ENCODE measurements around the gene PVR. TPM values are rescaled to one million over a fixed set of nuclear protein-coding genes. Genes with fewer than 3 reads are reported as not detected.

Gene PVR
- total RNA-seq, 1 donor from 2014 or later = 14.8 TPM

DNA sequence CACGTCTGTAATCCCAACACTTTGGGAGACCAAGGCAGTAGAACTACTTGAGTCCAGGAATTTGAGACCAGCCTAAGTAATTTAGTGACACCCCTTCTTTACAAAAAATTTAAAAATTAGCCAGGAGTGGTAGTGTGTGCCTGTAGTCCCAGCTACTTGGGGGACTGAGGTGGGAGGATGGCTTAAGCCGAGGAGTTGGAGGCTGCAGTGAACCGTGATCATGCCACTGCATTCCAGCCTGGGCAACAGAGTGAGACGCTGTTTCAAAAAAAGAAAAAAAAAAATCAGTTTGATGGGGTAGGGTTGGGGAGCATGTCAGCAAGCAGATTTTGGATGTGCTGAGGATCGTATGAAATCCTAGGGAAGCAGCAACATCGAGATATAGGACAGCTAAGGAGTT lies 31.8 kb downstream of the PVR start:
- DNase-seq (ENCODE audit: low spot score) = no peak
- no peaks in the 10 kb centered on the region for H3K4me1 Mint-ChIP-seq (ENCODE audit: unreplicated experiment)
- H3K27me3 Mint-ChIP-seq (ENCODE audit: unreplicated experiment) = no peaks in the 10 kb centered on the region
- no peak overlapping the region for H3K27ac Mint-ChIP-seq (ENCODE audit: unreplicated experiment)
- H3K36me3 Mint-ChIP-seq (ENCODE audit: low read depth, unreplicated experiment) = no peaks in the 10 kb centered on the region
- no peaks in the 10 kb centered on the region for H3K9me3 Mint-ChIP-seq (ENCODE audit: unreplicated experiment)
- TF ChIP-seq, protein P1, sequence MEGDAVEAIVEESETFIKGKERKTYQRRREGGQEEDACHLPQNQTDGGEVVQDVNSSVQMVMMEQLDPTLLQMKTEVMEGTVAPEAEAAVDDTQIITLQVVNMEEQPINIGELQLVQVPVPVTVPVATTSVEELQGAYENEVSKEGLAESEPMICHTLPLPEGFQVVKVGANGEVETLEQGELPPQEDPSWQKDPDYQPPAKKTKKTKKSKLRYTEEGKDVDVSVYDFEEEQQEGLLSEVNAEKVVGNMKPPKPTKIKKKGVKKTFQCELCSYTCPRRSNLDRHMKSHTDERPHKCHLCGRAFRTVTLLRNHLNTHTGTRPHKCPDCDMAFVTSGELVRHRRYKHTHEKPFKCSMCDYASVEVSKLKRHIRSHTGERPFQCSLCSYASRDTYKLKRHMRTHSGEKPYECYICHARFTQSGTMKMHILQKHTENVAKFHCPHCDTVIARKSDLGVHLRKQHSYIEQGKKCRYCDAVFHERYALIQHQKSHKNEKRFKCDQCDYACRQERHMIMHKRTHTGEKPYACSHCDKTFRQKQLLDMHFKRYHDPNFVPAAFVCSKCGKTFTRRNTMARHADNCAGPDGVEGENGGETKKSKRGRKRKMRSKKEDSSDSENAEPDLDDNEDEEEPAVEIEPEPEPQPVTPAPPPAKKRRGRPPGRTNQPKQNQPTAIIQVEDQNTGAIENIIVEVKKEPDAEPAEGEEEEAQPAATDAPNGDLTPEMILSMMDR (IDR thresholded peaks at IDR 0.05; ENCODE audit: unreplicated experiment) = no peak
- H3K4me3 Mint-ChIP-seq (ENCODE audit: unreplicated experiment) = no peak overlapping the region

DNA sequence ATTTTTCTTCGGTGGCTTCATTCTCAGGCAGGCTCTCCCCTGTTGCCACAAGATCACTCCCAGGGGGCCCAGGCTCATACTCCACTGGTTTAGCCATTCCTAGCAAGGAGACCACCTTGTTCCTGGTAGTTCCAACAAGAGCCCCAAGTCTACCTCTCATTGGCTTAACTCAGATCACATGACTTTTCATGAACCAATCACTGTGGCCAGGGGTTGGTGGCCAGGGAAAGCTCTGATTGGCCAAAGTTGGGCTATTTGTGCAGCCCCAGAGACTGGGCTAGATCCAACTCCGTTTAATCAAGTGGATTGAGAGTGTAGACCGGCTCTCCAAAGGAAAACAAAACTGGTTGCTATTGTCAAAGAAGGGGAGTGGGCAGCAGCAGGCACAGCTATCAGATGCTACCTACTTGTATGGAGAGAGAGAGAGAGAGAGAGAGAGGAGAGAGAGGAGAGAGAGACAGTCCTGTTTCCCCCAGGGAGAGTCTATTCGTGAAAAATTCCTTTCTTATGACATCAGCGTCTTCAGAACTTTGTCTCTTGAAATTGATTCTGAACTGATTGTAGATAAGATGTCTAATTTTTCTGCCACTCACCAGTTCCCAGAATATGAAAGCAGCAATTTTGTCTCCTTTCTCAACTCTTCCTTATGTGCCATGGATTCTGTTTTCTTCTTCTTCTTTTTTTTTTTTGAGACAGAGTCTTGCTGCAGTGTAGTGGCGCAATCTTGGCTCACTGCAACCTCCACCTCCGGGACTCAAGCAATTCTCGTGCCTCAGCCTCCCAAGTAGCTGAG lies 33.5 kb downstream of the PVR start:
- TF ChIP-seq, protein P1 (IDR thresholded peaks at IDR 0.05; ENCODE audit: unreplicated experiment) = no peak
- Mint-ChIP-seq H3K27ac (ENCODE audit: unreplicated experiment) (no peak overlapping the region), H3K4me3 (ENCODE audit: unreplicated experiment) (no peak overlapping the region), H3K27me3 (ENCODE audit: unreplicated experiment) (no peaks in the 10 kb centered on the region), H3K9me3 (ENCODE audit: unreplicated experiment) (no peaks in the 10 kb centered on the region), H3K36me3 (ENCODE audit: low read depth, unreplicated experiment) (no peaks in the 10 kb centered on the region), H3K4me1 (ENCODE audit: unreplicated experiment) (no peaks in the 10 kb centered on the region)
- no peak for DNase-seq (ENCODE audit: low spot score)

DNA sequence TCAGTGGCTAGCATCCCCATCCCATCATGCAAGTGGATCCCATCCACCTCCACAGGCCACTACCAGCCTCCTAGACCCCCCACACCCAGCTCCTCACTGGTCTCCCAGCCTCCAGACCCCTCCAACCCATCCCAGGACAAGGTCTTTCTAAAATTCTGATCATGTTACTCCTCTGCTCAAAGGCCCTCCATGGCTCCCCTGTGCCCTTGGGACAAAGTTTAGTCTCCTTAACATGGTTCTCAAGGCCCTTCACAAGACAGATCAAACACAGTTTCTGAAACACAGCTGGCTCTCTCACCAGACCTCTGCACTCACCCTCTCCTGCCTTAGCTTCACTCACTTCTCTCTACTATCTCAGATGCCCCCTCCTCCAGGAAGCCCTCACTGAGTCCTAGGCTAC lies 36.8 kb downstream of the PVR start:
- no peaks in the 10 kb centered on the region for H3K9me3 Mint-ChIP-seq (ENCODE audit: unreplicated experiment)
- no peaks in the 10 kb centered on the region for H3K27me3 Mint-ChIP-seq (ENCODE audit: unreplicated experiment)
- no peak overlapping the region for H3K4me3 Mint-ChIP-seq (ENCODE audit: unreplicated experiment)
- TF ChIP-seq, protein P1 (IDR thresholded peaks at IDR 0.05; ENCODE audit: unreplicated experiment) = no peak
- DNase-seq (ENCODE audit: low spot score) = no peak
- H3K36me3 Mint-ChIP-seq (ENCODE audit: low read depth, unreplicated experiment) = no peaks in the 10 kb centered on the region
- no peak overlapping the region for H3K27ac Mint-ChIP-seq (ENCODE audit: unreplicated experiment)
- peaks cover 6% of the 10 kb centered on the region for H3K4me1 Mint-ChIP-seq (ENCODE audit: unreplicated experiment)

DNA sequence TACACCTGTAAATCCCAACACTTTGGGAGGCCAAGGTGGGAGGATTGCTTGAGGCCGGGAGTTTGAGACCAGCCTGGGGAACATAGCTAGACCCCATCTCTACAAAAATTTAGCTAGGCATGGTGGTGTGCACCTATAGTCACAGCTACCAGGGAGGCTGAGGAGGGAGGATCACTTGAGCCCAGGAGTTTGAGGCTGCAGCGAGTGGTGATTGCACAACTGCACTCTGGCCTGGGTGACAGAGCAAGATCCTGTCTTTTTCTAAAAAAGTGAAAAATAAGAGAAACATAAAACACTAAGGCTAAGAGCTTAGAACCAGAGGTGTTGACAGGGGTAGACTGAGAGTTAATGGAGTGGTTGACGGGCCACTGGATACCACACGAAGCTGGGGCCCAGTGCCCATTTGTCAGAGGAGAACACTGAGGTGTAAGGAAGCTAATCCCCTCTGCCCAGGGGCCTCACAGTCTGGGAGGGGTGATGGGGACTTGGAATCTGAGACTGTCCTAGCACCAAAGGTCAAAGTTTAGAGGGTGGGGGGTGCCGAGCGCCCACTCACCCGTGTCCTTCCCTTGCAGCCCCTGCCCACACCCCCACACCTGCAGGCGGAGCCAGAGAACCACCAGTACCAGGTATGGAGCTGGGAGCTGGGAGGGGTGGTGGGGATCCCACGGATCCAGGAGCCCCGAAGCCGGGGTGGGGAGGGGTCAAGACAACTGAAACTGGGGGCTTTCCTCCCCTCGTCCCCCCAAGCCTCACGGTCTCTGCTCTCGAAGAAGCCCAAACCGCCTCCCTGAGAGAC lies 38.5 kb downstream of the PVR start:
- no peaks in the 10 kb centered on the region for H3K27me3 Mint-ChIP-seq (ENCODE audit: unreplicated experiment)
- H3K27ac Mint-ChIP-seq (ENCODE audit: unreplicated experiment) = no peak overlapping the region
- H3K4me3 Mint-ChIP-seq (ENCODE audit: unreplicated experiment) = no peak overlapping the region
- peaks cover 6% of the 10 kb centered on the region for H3K4me1 Mint-ChIP-seq (ENCODE audit: unreplicated experiment)
- no peaks in the 10 kb centered on the region for H3K36me3 Mint-ChIP-seq (ENCODE audit: low read depth, unreplicated experiment)
- DNase-seq (ENCODE audit: low spot score) = no peak
- no peaks in the 10 kb centered on the region for H3K9me3 Mint-ChIP-seq (ENCODE audit: unreplicated experiment)
- TF ChIP-seq, protein P1 (IDR thresholded peaks at IDR 0.05; ENCODE audit: unreplicated experiment) = no peak

DNA sequence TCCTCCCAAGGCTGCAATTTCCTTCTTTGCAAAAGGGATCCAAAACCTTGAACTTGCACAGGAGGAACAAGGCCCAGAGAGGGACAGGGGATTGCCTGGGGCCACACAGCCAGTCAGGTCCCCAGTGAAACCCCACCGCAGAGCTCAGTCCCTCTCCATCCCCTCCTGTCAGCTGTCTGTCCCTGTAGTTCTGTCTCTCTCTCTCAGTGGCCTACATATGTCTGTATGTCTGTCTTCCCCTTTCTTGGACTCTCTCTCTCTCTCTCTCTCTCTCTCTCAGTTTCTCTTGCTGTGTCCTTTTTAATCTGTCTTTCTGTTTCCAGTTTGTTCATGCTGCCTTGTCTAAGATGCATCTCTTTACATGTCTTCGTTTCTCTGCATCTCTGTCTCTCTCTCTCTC lies 39.1 kb downstream of the PVR start:
- H3K9me3 Mint-ChIP-seq (ENCODE audit: unreplicated experiment) = no peaks in the 10 kb centered on the region
- peaks cover 6% of the 10 kb centered on the region for H3K4me1 Mint-ChIP-seq (ENCODE audit: unreplicated experiment)
- peak overlapping the region; percentile 29 for H3K4me3 Mint-ChIP-seq (ENCODE audit: unreplicated experiment)
- TF ChIP-seq, protein P1 (IDR thresholded peaks at IDR 0.05; ENCODE audit: unreplicated experiment) = no peak
- no peak for DNase-seq (ENCODE audit: low spot score)
- no peaks in the 10 kb centered on the region for H3K27me3 Mint-ChIP-seq (ENCODE audit: unreplicated experiment)
- H3K27ac Mint-ChIP-seq (ENCODE audit: unreplicated experiment) = no peak overlapping the region
- no peaks in the 10 kb centered on the region for H3K36me3 Mint-ChIP-seq (ENCODE audit: low read depth, unreplicated experiment)
